ENCODE measurements around the gene ANKLE1.

- TF ChIP-seq EZH2 (IDR thresholded peaks at IDR 0.05; ENCODE audit: insufficient read depth, poor library complexity, severe bottlenecking), result no peak
- no peak for TF ChIP-seq EZH2phosphoT487 (IDR thresholded peaks at IDR 0.05; ENCODE audit: insufficient read depth, low read depth)
Measured at GRCh38 chr19:17240826-17241399, 40.8 kb upstream of the ANKLE1 start.
